K562 (cell line): ENCODE results near the gene AMZ1. TPM values are rescaled to one million over a fixed set of nuclear protein-coding genes. Genes with fewer than 3 reads are reported as not detected.
A peak's percentile ranks its signal among the peaks of the same experiment; 100 is the strongest.

Source experiments
- BACH1 ChIP-seq: fragments of 200-800 bp; sonication (Bioruptor generic); IDR thresholded peaks from 2 replicates; pipeline ENCODE4 v1.6.1; 2016; ENCODE audit warnings: missing genetic modification characterization, missing compliant biosample characterization
- BHLHE40 ChIP-seq: IDR thresholded peaks from 2 replicates; pipeline ENCODE4 v1.6.1; 2011; ENCODE audit warnings: low read length, improper control_type of control experiment
- CREM ChIP-seq: IDR thresholded peaks from 2 replicates; pipeline ENCODE4 v1.6.1; 2014; ENCODE audit warnings: antibody characterized with exemption, low read depth
- CXXC5 ChIP-seq: fragments of 250-450 bp; sonication (Bioruptor Pico); IDR thresholded peaks from 2 replicates; pipeline ENCODE4 v1.8.0; 2022; ENCODE audit warnings: inconsistent platforms, mild to moderate bottlenecking, moderate library complexity
- EP400 ChIP-seq: fragments of 450-650 bp; IDR thresholded peaks from 2 replicates; pipeline ENCODE4 v1.6.1; 2017; ENCODE audit warnings: antibody characterized with exemption, mild to moderate bottlenecking, moderate library complexity
- FIP1L1 ChIP-seq: fragments of 200-400 bp; formaldehyde crosslinking; IDR thresholded peaks from 2 replicates; pipeline ENCODE4 v1.6.1; 2018; ENCODE audit warnings: mild to moderate bottlenecking, low read depth, low read length; ENCODE audit not compliant: poor library complexity, severe bottlenecking
- GTF2A2 ChIP-seq: IDR thresholded peaks from 2 replicates; pipeline ENCODE4 v1.6.1; 2016; ENCODE audit warnings: mild to moderate bottlenecking, missing genetic modification characterization, missing compliant biosample characterization
- MTA3 ChIP-seq: fragments of 450-650 bp; formaldehyde crosslinking; IDR thresholded peaks from 2 replicates; pipeline ENCODE4 v1.6.1; 2017; ENCODE audit warnings: mild to moderate bottlenecking, borderline replicate concordance
- MYC ChIP-seq, 2 experiments: fragments of 250-450 bp in 1 of 2; sonication (Bioruptor Pico) in 1 of 2; IDR thresholded peaks; 2 replicates each; pipeline versions ENCODE4 v1.5.1 to v1.6.1; 2012 to 2021; ENCODE audit warnings: low read depth in 2 of 2, borderline replicate concordance in 1 of 2, improper control_type of control experiment in 1 of 2, low read length in 1 of 2, mild to moderate bottlenecking in 1 of 2, moderate library complexity in 1 of 2
- PRMT5 ChIP-seq: sonication (generic); formaldehyde crosslinking; IDR thresholded peaks from 2 replicates; pipeline ENCODE4 v1.5.0; 2020; ENCODE audit warnings: missing genetic modification reagents
- PYGO2 ChIP-seq: fragments of 450-650 bp; IDR thresholded peaks from 2 replicates; pipeline ENCODE4 v1.6.1; 2016; ENCODE audit warnings: mild to moderate bottlenecking, missing genetic modification characterization, moderate library complexity, missing compliant biosample characterization
- RBM34 ChIP-seq: fragments of 200-400 bp; formaldehyde crosslinking; IDR thresholded peaks from 2 replicates; pipeline ENCODE4 v1.6.1; 2018; ENCODE audit warnings: low read length, borderline replicate concordance; ENCODE audit not compliant: insufficient read depth
- RCOR1 ChIP-seq, 2 experiments: IDR thresholded peaks; 2 replicates each; pipeline ENCODE4 v1.6.1; 2012; ENCODE audit warnings: low read depth in 2 of 2, low read length in 2 of 2, borderline replicate concordance in 1 of 2, improper control_type of control experiment in 1 of 2
- SOX6 ChIP-seq: fragments of 450-650 bp; IDR thresholded peaks from 2 replicates; pipeline ENCODE4 v1.6.1; 2014; ENCODE audit warnings: mild to moderate bottlenecking
- ZBTB1 ChIP-seq: sonication (generic); formaldehyde crosslinking; IDR thresholded peaks from 2 replicates; pipeline ENCODE4 v1.8.1; 2023; ENCODE audit warnings: missing genetic modification reagents, low read depth, mild to moderate bottlenecking, borderline replicate concordance
- ZKSCAN1 ChIP-seq: fragments of 150-350 bp; IDR thresholded peaks from 2 replicates; pipeline ENCODE4 v1.6.1; 2016; ENCODE audit warnings: low read depth, low read length
- ZNF583 ChIP-seq: fragments of 250-450 bp; sonication (Bioruptor Pico); IDR thresholded peaks from 2 replicates; pipeline ENCODE4 v1.4.0; 2020
- ZNF644 ChIP-seq: fragments of 200-800 bp; sonication (Bioruptor generic); IDR thresholded peaks from 2 replicates; pipeline ENCODE4 v1.6.1; 2016; ENCODE audit warnings: low read depth, missing genetic modification characterization, missing compliant biosample characterization
- polyA plus RNA-seq, 8 experiments: library from polyadenylated mRNA; depleted of rRNA in 4 of 8; stranded (reverse) in 5 of 8; unstranded in 3 of 8; fragments of >200 nt; fragmentation: Nextera tagmentation in 2 of 8; fragmentation: Illumina TruSeq in 1 of 8; extraction: Ambion mirVana in 2 of 8; extraction: Trizol in 1 of 8; gene quantifications; 2 replicates each; pipeline versions ENCODE4 v1.2.1 to v1.2.3, GENCODE V29; 2011 to 2014; ENCODE audit warnings: inconsistent platforms in 1 of 8, missing spikeins in 1 of 8
- total RNA-seq, 7 experiments: library from RNA; depleted of rRNA in 6 of 7; stranded (reverse); fragments of >200 nt in 6 of 7; fragmentation: Illumina TruSeq in 2 of 7; extraction: Trizol in 2 of 7; gene quantifications; 2 replicates each; pipeline versions ENCODE4 v1.2.1 to v1.2.3, GENCODE V29; 2011 to 2021; ENCODE audit warnings: low replicate concordance in 1 of 7
- TF ChIP-seq, protein P1 (sequence below): sonication (generic); formaldehyde crosslinking; IDR thresholded peaks from 2 replicates; pipeline ENCODE4 v1.9.0; 2022; ENCODE audit warnings: mild to moderate bottlenecking, missing genetic modification reagents
- TF ChIP-seq, protein P2 (sequence below): fragments of 200-400 bp; formaldehyde crosslinking; IDR thresholded peaks from 2 replicates; pipeline ENCODE4 v1.6.1; 2017; ENCODE audit warnings: mild to moderate bottlenecking, low read depth, low read length, moderate library complexity

Gene AMZ1
- total and polyA plus RNA-seq, 9 of the 15 experiments (the other 6 are each of a cell fraction or from before 2014, with no cell fraction given): not detected

DNA sequence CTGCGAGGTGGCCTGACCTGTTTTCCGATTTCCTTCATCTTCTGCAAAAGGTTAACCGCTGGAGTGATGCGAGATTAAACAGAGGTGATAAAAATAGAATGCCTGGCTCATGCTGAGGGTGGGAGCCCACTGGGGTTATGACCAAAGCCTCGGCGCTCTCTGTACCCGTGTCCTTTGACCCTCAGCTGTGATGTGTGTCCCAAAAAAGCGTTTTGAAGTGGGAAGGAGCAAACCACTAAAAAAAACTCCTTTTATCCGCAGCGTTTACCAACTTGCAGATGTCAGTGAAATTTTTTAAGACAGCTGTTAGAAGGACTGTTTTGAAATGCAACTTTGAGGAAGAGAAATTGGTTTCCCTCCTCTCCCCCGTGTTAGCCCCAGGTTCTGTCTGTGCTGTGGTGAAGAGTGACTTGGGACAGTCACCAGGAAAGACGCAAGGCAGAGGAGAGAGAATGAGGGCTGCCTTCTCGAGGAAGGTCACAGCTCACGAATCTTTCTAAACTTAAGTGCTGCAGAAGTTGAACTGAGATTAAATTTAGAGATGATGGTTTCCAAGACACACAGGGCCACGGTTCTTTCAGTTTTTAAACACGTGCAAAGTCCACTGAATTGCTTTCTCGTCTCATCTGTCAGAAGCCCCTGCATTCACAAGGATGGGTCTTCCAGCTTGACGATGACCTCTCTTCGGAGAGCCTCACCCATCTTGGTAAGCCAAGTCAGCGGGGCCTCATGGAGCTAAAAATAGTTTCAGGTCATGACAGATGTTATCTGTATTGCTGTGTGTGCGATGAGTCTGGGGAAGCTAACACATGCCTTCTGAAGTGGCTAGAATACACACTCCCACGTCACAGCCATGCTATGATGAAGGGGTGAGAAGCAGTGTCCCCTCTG is 27.6 kb downstream of the AMZ1 start (continued):
- peak; percentile 65 for TF ChIP-seq CREM
- peak; percentile 27; the same call in 1 of the 2 replicates for TF ChIP-seq CXXC5
- TF ChIP-seq ZNF583 (CRISPR knock-in tag): no peak
- TF ChIP-seq BHLHE40: peak; percentile 52; the same call in 1 of the 2 replicates
- TF ChIP-seq PYGO2: no peak
- TF ChIP-seq EP400: no peak
- TF ChIP-seq, protein P1, sequence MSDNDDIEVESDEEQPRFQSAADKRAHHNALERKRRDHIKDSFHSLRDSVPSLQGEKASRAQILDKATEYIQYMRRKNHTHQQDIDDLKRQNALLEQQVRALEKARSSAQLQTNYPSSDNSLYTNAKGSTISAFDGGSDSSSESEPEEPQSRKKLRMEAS (CRISPR knock-in tag): peak; percentile 54
- TF ChIP-seq ZKSCAN1: no peak
- 0 out of 4 replicates have a peak, but pooled peaks of 1 of the 2 experiments have one; percentile 34 for TF ChIP-seq RCOR1 (IDR thresholded peaks at IDR 0.05; ENCODE audit: borderline replicate concordance in 1 of 2, low read depth in 2 of 2, low read length in 2 of 2)
- TF ChIP-seq RBM34: no peak
- 0 out of 2 replicates have a peak, but pooled peaks have one; percentile 31 for TF ChIP-seq MYC (IDR thresholded peaks at IDR 0.05; ENCODE audit: low read depth, low read length)
- no peak for TF ChIP-seq MYC (CRISPR knock-in tag; IDR thresholded peaks at IDR 0.05; ENCODE audit: borderline replicate concordance, low read depth)
- TF ChIP-seq FIP1L1: no peak
- peak; percentile 40; the same call in 1 of the 2 replicates for TF ChIP-seq BACH1 (tag)
- no peak for TF ChIP-seq ZBTB1 (CRISPR knock-in tag)
- no peak for TF ChIP-seq GTF2A2
- no peak for TF ChIP-seq ZNF644 (tag)
- TF ChIP-seq SOX6: no peak
- TF ChIP-seq MTA3: 0 out of 2 replicates have a peak, but pooled peaks have one; percentile 55
- TF ChIP-seq PRMT5 (CRISPR knock-in tag): no peak
- TF ChIP-seq, protein P2, sequence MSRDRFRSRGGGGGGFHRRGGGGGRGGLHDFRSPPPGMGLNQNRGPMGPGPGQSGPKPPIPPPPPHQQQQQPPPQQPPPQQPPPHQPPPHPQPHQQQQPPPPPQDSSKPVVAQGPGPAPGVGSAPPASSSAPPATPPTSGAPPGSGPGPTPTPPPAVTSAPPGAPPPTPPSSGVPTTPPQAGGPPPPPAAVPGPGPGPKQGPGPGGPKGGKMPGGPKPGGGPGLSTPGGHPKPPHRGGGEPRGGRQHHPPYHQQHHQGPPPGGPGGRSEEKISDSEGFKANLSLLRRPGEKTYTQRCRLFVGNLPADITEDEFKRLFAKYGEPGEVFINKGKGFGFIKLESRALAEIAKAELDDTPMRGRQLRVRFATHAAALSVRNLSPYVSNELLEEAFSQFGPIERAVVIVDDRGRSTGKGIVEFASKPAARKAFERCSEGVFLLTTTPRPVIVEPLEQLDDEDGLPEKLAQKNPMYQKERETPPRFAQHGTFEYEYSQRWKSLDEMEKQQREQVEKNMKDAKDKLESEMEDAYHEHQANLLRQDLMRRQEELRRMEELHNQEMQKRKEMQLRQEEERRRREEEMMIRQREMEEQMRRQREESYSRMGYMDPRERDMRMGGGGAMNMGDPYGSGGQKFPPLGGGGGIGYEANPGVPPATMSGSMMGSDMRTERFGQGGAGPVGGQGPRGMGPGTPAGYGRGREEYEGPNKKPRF: no peak
